Gastrocnemius medialis (tissue), 4 donors: ENCODE results near the gene CPA4.
"Not testable (repeated sequence)": the region's sequence is repeated elsewhere in the genome, so short reads cannot be mapped to it uniquely, and the experiment has no call there.

ENCODE experiments used
- CTCF ChIP-seq, 5 experiments: fragments of 450-650 bp in 3 of 5; fragments of 200-600 bp in 2 of 5; sonication (generic) in 2 of 5; IDR thresholded peaks in 4 of 5; conservative IDR thresholded peaks in 1 of 5; 1 replicate in 4 of 5; 2 replicates in 1 of 5; pipeline ENCODE4 v1.5.1; 2016 to 2019; ENCODE audit warnings: antibody characterized with exemption in 5 of 5, mild to moderate bottlenecking in 3 of 5, moderate library complexity in 3 of 5
- POLR2A ChIP-seq, 2 donors: fragments of 450-650 bp; IDR thresholded peaks; one replicate each; pipeline ENCODE4 v1.6.1; 2017; ENCODE audit warnings: antibody characterized with exemption in 2 of 2, mild to moderate bottlenecking in 2 of 2, moderate library complexity in 2 of 2

GRCh38 chr7:130248842-130249241 lies 44.1 kb upstream of the CPA4 start:
- TF ChIP-seq POLR2A (IDR thresholded peaks at IDR 0.05); CTCF (IDR thresholded peaks at IDR 0.05 in 4 of 5, conservative IDR thresholded peaks at IDR 0.05 in 1 of 5): not testable (repeated sequence)
